GM23248 (cell line): Measurements from ENCODE around the gene PNPLA1.

Source experiments
- EZH2 ChIP-seq: fragments of 200-600 bp; sonication (generic); IDR thresholded peaks from 2 replicates; pipeline ENCODE4 v1.6.1; 2018; ENCODE audit warnings: antibody characterized with exemption, mild to moderate bottlenecking; ENCODE audit not compliant: insufficient read depth, poor library complexity, severe bottlenecking
- EZH2phosphoT487 ChIP-seq: fragments of 200-600 bp; sonication (generic); IDR thresholded peaks from 2 replicates; pipeline ENCODE4 v1.6.1; 2018; ENCODE audit warnings: antibody characterized with exemption, moderate library complexity, mild to moderate bottlenecking, low read depth; ENCODE audit not compliant: insufficient read depth

DNA sequence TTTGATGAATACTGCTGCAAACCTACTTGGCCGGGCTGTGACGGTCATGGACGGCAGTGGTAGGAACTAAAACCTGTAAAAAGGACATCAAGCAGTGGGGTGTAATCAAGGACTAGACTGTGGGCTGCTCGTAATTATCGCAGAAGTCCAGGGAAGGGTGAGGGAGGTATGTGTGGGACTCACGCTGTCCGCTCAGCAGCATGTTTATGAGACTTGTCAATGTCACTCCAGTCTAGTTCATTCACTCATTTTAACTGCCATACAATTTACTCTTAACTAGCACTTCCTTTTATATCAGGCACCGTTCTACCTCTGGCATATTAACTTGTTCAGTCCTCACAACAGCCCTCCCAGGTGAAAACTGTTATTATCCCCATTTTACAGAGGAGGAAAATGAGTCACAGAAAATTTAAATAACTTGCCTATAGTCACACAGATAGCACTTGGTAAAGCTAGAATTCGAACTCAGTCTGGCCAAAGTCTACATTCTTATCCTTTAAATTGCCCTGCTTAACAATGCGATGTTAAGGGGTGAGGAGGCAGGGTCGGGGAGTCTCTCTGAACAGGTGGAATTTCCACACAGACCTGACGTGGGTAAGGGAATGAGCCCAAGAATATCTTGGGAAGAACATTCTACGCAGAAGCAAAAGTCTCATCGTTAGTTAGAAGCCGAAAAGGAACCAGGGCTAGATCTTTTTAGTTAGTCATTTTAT, 4.1 kb downstream of the PNPLA1 start:
- no peak for TF ChIP-seq EZH2
- no peak for TF ChIP-seq EZH2phosphoT487
